Fibroblast of skin of left biceps (primary cell): ENCODE results near the gene CLBA1.

Source experiments
- DNase-seq, 2 experiments: peaks; one replicate each; pipeline ENCODE4 v3.0.0-alpha.2; 2013; ENCODE audit warnings: low read depth in 2 of 2

Gene CLBA1

DNA sequence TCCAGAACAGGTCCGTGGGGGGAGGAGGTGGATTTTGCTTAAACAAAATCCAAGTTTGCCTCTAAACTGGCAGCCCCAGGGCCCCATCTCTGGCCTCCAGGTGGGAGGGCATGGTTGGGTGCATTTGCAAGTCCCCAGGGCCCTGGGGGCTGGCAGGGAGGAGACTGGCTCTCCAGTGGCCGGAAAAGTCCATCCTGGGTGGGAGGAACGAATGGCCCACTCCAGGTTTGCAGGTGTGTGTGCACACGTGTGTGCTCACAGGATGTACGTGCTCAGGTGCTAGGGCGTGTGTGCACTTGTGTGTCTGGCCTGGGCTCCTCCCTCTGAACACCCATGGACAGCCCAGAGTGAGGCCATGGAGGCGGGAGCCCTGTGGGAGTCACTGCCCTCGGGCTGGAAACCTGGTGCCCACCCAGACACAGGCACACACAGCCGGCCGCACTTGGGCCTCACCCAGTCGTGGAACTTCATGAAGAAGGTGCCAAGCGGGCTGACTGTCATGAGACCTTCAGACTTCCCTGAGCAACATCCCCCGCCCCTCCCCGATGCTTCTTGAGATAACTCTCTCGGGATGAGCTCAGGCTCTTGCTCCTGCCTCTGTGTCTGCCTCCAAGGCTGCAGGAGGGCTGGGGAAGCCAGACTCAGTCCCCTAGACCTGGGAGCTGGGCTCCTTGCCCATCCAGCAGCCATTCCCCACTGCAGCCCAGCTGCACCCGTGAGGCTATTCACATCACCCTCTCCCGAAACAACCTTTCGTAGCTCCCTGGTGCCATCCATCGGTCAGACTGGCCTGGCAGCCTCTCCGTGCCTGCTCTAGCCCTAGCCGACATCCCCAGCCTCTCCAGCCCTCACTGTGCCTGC lies 16.8 kb upstream of the CLBA1 start:
- no peak for DNase-seq

DNA sequence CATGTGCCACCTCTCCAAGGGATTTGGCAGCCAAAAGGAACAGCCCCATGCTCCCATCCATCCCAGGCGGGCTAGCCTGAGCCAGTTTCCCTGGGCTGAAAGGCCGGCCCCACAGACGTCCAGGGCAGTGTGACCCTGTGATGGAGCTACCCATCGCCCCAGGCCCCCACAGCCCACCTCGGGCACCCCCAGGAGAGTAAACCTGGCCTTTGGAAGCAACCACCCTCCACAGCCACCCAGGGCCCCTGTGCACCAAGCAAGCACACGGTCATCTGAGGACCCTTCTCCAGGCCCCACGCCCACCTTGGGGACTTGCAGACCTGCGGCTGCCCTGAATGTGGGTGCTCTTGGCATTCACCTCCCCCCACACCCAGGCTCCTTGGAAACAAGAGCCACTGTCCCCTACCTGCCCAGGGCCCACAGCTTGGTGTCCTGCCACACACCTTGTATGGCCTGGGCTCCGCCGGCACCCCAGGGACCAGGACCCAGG lies 15.8 kb upstream of the CLBA1 start:
- no peak for DNase-seq

DNA sequence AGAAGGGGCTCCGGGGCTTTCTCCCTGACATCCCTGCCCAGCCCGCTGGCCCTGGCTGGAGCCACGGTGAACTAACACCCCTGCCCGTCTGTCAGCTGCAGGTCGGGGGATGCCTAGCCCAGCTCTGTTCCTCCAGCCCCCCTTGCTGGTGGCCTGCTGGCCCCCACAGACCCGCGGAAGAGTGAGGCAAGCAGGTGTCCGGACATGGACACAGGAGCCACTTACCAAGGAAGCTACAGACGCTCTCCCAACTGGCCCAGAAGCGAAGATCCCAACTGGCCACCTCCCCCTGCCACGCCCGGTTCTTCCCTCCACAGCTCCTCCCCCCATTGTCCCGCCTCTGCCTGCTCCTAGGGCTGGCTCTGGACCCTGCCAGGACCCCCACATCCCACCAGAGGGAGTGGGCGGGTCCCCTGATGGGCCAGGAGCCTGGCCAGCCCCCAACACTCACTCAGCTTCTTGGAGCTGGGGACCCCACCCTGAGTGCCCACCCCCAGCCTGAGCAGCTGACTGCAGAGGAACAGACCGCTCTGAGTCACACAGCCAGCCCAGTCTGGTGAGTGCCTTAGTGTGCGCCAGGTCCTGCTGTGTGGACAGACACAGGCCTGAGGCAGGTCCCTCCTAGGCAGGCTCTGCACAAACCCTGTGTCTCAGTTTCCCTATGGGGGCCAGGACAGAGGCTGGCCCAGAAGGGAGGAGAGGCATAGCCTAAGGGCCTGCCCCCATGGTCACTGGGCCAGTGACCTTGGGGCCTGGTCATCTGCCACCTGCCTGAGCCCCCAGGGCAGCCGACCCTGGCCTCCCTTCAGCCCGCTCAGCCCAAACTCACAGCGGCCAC lies 15.1 kb upstream of the CLBA1 start:
- peak; percentile 60 to 62 for DNase-seq

DNA sequence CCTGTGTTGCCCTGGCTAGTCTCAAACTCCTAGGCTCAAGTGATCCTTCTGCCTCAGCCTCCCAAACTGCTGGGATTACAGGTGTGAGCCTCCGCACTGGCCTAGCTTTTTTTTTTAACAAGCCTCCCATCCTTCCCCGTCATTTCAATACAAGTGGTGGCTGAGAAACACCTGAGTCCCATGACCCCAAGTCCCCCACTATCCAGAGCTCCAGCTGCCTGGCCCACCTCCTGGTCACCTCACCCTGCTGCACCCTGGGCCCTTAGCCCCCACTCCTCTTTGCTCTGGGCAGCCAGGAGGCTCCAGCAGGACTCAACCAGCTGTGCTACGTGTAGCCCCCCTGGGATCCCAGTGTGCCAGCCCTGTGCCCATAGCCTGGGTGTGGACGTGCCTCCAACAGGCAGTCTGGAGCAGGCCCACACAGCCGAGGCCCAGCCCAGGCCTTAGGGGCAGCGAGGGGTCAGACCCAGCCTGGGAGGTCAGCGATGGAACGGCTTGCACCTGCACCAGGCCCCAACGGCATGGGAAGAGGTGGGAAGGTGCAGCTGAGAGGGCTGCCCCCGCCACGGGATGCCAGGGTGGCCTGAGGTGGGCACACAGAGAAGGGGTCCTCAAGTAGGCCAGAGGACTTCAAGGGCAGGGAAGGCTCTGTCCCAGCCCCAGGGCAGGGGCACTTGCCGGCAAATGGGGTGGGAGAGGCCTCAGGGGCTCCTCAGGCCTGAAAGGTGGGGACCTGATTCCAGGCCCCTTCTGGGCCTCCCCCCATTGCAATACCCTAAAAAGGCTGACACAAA lies 13.9 kb upstream of the CLBA1 start:
- no peak for DNase-seq

DNA sequence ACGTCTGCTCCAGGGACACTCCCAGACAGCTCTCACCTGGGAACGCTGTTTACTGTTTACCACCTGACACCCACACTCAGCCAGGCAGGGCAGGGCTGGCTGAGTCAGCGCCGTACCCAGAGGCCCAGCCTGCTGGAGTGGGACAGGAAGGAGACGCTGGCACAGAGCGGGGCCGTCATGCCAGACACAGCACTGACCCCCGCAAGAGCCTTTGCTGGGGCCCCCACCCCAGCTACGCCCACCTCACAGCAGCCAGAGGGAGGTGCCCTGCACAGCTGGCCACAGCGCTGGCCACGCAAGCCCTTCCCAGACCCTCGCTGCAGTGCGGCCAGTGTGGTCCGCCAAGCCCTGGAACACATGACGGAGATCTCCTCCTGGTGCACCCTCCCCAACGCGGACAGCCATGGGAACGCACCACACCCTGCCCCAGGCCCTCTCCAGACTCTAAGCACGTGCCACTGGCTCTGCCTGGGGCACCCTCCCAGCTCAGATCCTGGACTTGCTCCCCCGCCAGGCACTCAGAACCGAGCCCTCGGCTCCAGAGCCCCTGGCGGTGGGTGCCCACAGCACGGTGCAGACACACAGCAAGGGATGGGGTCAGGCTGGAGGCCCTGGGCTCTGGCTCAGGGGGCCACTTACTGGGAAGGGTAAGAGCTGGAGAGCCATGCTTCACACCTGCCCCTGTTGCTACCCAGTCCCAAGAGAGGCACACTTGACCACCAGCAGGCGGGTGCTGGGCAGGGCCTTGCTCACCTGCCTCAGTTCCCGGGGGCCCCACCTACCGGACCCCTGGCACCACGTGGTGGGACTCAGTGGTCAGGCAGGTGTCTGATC lies 13.1 kb upstream of the CLBA1 start:
- no peak for DNase-seq

DNA sequence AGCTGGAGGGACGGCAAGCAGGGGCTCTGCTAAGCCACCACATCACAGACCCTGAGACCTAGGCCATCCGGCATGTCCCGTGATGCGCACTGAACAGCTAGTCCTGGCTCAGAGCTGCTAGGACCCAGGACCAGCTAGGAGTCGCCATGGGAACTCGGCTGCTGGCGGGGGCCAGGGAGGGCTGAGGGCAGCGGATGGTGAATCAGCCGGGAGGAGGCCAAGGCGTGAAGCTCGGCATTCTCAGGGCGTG lies 12.5 kb upstream of the CLBA1 start:
- peak; percentile 75 to 80 for DNase-seq

DNA sequence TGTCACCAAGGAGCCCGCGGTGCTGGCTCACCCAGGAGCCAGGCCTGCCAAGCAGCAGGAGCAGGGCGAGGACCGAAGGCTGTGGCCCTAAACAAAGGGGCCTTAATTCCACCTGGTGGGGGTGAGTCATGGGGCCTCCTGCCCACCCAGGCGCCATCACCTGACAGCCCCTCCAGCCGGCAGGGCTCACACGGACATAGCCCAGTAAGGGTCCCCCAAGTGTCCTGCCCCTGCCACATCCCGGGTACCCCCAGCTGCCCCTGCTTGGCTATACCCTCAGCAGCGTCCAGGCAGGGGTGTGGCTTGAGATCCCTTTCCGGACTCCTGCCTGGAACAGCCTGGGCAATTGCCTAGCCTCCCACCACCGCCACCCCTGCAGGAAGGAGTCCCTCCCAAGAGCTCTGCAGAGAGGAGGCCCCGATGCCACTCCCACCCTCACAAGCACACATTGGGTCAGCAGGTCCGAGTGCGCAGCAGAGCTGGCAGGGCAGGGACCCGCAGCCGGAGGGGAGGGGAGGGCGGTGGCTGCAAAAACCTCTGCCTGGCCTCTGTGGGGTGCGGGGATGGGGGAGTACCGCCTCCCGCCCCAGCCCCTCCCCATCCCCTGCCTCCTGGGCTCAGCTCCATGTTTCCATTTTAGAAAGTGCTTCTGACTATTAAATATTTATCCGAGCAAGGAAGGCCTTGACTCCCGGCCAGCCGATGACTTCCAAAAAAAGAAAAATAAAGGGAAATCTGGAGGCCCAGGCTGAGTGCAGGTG lies 12.0 kb upstream of the CLBA1 start:
- peak; percentile 19 to 33 for DNase-seq

DNA sequence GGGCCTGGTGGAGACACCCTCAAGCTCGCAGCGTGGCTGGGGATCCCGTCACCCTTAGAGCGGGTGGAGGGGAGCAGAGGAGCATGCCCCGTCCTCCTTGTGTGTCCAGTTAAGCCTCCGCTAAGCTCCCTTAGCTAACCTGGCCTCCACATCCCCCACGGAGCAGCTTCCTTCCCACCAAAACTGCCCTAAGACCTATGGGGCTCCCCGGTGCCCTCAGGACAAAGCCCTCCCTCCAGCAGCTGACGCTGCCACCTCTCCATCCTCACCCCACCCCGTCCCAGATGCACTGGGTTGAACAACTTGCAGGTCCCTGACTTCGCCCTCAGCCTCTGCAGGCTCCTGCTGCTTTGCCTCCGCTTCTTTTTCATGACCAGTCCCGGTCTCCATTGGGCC lies 11.4 kb upstream of the CLBA1 start:
- DNase-seq = no peak

DNA sequence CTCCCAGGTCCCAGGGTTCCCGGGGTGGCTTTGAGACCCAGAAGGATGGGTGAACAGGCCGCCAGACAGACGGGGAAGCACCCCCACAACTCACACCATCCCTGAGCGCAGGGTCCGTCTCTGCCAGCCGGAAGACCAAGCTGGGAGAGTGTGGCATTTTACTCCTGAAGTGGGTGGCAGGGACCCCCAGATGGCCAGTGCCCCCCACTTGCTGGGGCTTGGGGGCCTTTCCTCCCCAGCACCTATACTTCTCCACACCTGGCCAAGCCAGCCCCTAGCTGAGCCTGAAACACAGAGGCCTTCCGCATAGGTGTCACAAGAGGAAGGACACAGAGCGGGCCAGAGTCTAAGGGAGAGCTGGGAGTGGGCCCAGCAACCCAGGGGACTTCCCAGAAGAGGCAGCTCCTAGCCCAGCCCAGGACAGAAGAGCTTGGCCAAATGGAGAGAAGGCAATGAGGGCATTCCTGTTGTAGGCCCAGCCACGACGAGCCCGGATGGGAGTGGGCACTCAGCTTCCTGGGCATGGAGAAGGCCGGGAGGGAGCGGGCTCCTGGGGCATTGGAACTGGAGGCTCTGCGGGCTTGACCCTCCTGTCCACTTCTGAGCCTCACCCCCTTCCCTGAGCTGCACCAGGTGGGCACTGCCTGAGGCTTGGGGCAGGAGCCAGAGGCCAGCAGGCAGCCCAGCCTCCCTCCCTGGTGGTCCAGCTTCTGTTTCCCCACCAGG lies 10.8 kb upstream of the CLBA1 start:
- DNase-seq = no peak

DNA sequence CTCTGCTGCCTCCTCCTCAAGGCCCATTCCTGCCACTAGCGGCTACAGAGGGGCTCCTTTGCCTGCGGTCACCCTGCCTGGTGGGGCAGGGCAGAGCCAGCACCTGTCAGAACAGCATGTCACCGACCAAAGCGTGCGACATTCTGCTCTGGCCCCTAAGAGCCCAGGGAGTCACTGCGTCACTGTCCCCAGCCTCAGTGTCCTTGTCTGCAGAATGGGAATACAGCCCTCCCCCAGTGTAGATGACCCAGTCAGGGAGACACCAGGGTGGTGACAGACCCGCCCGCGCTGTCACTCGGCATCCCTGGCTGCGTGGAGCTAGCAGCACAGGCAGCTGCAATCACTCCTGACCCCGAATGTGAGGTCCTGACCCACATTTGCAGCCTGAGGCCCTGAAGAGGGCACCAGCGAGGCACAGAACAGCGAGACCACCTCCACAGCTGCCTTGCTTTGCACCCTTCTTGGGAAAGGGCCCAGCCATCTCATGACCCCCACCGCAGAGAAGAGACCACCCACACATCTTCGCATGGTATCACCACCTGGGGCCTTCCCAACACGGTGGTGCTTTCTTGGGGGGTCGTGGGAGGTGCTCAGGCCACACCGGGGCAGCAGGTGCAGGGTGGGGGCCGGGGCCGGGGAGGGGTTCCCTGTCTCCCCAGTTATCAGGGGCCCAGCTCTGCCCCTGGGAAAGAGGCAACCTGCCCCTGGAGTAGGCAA lies 9.9 kb upstream of the CLBA1 start:
- DNase-seq = no peak

DNA sequence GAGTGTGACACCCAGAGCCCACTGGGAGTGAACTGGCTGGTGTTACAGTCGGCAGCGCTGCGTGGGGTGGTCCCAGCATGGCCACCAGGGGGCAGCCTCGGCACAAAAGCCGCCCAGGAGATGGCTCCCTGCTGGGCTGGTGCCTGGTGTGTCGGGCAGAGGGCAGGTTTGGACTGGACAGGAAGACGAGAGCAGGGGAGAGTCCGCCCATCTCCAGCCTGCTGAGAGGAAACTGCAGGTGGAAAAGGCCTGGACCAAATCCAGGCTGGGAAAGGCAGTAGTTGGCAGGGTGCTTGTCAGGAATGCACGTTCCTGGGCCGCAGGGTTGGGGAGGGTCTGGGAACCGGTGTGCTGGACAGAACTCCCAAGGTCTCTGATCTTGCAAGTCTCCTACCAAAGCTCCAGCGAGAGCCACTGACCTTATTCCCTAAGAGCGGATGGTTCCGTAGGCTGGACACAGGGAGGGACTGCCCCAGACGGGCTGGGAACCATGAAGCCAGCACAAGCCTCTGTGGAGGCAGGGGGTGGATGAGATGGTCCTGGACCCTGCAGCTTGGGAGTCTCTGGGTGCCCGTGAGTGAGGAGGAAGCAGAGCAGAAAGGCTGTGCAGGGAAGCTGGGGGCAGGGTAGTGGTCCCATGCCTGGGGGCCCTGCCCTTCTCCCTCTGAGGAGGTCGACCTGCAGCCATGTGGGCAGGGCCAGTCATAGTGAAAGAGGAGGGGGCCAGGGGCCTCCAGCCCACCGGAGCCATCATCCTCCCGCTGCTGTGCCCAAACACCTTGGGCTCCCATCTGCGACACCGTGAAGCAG lies 9.2 kb upstream of the CLBA1 start:
- peak in 1 of 2 experiments; percentile 9 for DNase-seq

DNA sequence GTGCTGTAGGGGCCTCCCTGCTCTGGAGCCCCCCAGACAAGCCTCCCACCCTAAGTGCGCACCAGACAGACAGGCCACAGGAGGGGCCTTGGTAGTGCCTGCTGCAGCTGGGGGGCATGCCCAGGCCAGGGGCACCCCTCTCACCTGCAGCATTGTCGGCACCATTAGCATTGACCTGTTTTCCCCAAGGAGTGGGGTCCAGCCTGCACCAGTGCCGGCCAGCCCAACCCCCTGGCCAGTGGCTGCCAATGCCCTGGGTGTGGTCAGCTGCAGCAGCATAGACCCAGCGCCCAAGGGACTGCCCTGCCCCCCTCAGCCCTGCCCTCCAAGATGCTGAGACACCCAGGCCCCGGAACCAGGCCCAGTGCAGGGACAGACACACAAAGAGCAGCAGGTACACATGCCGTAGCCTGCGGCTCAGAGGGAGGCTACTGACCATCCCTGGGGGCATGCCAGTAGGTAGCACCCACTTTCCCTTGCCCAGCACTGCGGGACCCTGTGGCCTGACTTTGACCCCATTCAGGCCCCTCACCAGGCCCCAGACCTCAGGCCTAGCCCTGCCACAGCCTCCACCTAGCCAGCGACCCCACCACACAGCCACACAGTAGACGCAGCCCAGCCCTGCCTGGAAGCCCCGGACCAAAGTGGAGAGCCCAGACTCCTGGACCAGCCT lies 8.4 kb upstream of the CLBA1 start:
- DNase-seq = no peak

DNA sequence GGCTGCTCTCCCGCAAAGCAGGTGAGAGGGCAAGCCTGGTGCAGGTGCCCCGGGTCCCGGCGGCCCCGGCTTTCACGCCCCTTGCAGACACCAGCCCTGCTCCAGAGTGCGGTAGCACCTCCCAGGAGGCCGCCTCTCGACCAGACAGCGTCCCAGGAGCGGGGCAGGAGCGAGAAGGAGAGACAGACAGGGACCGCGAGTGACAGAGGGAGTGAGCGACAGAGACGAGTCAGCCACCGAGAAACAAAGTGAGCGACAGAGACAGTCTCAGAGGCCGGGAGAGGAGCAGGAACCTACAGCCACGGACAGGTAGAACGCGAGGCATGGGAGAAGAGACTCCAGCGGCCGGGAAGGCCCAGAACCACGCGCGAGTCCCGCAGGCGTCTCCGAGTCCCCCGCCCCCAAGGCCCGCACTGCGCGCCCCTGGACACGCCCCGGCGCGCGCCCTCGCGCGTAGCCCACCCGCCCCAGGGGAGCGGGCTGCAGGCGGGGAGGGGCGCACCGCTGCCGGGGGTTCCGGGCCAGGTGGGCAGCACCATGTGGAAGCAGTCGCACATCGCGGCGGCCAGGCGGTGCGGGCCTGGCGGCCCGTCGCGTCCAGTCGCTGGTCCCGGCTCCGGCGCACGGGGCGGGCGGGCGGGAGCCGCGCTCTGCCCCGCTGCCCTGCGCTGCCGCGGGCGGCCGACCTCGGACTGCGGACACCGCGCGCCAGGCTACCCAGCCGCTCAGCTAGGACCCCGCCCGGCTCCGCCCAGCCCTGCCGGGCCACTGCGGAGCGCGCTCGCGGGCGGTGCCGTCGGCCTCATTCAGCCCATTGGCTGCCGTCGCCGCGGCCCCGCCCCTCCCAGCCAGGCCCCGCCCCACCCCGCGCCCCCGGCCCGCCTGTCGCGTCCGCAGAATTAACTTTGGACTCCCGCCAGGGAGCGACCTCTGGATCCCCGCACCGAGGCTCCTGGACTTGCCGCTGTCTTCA lies 7.6 kb upstream of the CLBA1 start, which contains the start of gene AHNAK2:
Gene AHNAK2, minus strand, starts transcription at position 694 of the 973 bp plus-strand sequence. Its CDS starts 137 bp downstream, at position 557.
- peak in 1 of 2 experiments; percentile 13 for DNase-seq

DNA sequence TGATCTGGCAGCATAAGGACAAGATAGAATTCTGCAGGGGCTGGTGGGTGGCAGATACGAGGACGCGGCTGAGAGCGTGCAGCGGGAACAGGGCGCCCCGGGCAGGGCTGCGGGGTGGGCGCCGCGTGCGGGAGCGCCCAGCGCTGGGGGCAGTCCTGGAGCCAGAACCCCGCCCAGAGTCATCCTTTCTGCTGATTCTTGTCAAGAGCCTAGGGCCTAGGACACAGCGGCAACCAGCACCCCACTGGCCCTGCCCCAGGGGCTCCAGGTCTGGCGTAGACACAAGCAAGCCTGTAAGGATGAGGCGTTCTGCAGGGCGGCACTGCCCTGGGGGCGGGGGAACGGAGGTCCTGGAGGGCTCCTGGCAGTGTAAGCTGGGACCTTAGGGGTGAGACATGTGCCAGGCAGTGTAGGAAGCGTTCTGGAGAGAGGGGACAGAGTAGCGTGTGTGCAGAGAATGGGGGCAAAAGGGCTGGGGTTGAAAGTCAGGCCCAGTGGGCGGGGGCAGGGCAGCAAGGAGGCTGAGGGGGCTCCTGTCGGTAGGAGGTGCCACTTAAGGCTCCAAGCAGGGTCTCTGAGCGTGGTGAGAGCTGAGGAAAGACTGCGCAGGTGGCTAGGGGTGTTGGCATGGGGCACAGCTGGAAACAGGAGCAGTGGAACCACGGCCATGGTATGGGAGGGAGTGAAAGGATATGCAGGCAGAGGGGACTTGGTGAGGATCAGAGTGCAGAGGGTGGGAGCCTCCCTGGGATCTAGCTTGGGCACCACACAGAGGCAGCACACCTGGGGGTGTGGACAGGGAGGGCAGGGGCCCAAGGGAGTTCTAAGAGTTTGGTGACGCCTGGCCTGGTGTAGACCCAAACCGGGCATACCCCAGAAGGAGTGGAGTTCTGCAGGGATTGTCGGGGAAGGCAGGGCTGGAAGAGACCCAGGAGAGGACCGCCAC lies 6.6 kb upstream of the CLBA1 start:
- no peak for DNase-seq
